ENCODE measurements around the gene CNTD1.
A peak's percentile ranks its signal among the peaks of the same experiment; 100 is the strongest.

Gene CNTD1

DNA sequence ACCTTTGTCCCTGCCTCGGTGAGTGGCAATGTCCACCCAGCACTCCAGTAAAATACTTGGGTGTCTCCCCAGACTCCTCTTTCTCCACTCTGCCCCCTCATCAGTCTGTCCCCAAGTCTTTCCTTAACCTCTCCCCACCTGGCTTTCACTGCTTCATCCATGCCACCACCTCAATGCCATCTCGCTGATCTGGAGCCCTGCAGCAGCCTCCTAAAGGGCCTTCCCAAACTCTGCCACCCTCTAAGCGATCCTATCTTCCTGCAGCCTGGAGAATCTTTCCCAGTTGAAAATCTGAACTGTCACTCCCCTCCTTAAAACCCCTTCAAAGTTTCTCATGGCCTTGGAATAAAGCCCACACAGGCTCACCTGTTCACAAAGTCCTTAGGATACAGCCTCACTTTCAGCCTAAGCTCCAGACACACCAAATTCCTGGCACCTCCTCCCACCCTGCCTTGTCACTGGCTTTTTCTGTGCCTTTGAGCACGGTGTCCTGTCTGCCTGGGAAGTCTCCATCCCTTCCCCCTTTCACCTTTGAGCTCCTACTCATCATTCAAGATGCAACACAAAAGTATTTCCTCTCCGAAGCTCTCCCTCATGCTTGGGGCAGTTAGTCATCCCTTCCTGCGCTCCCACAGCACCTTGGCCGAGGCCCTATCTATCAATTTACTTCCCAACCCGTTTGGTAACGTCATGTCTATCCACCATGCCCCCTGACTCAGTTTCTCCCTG lies 15.4 kb upstream of the CNTD1 start:
- peaks cover 11% of the 10 kb centered on the region for H3K36me3 ChIP-seq (ENCODE audit: low read depth)

DNA sequence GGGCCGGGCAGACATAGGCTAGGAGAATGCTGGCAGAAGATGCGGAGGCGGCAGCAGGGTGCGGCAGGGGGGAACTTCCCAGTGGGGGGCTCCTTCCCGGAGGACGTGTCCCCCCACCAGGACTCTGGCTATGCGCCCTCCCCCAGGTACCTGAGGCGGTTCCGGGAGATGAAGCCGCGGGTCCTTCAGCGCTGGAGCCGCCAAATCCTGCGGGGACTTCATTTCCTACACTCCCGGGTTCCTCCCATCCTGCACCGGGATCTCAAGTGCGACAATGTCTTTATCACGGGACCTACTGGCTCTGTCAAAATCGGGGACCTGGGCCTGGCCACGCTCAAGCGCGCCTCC lies 14.9 kb upstream of the CNTD1 start:
- peaks cover 10% of the 10 kb centered on the region for H3K36me3 ChIP-seq (ENCODE audit: low read depth)
- H3K27ac ChIP-seq (ENCODE audit: poor library complexity, severe bottlenecking) = peak overlapping the region; percentile 84
- no peaks in the 10 kb centered on the region for H3K27me3 ChIP-seq (ENCODE audit: insufficient read depth, poor library complexity, severe bottlenecking)
- H3K4me3 ChIP-seq (ENCODE audit: severe bottlenecking) = no peak overlapping the region
- TF ChIP-seq, protein P1, sequence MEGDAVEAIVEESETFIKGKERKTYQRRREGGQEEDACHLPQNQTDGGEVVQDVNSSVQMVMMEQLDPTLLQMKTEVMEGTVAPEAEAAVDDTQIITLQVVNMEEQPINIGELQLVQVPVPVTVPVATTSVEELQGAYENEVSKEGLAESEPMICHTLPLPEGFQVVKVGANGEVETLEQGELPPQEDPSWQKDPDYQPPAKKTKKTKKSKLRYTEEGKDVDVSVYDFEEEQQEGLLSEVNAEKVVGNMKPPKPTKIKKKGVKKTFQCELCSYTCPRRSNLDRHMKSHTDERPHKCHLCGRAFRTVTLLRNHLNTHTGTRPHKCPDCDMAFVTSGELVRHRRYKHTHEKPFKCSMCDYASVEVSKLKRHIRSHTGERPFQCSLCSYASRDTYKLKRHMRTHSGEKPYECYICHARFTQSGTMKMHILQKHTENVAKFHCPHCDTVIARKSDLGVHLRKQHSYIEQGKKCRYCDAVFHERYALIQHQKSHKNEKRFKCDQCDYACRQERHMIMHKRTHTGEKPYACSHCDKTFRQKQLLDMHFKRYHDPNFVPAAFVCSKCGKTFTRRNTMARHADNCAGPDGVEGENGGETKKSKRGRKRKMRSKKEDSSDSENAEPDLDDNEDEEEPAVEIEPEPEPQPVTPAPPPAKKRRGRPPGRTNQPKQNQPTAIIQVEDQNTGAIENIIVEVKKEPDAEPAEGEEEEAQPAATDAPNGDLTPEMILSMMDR (IDR thresholded peaks at IDR 0.05; ENCODE audit: poor library complexity, severe bottlenecking) = no peak
- peaks cover 14% of the 10 kb centered on the region for H3K4me1 ChIP-seq (ENCODE audit: insufficient read depth, poor library complexity, severe bottlenecking)
- no peak for ATAC-seq (ENCODE audit: low read depth)
- no peak for DNase-seq (ENCODE audit: low spot score)
- H3K9me3 ChIP-seq (ENCODE audit: severe bottlenecking) = no peaks in the 10 kb centered on the region

More for the DNA sequence above, 15.4 kb upstream of the CNTD1 start:
- no peak overlapping the region for H3K4me3 ChIP-seq (ENCODE audit: severe bottlenecking)
- H3K27ac ChIP-seq (ENCODE audit: poor library complexity, severe bottlenecking) = peak overlapping the region; percentile 84
- TF ChIP-seq, protein P1 (IDR thresholded peaks at IDR 0.05; ENCODE audit: poor library complexity, severe bottlenecking) = no peak
- H3K27me3 ChIP-seq (ENCODE audit: insufficient read depth, poor library complexity, severe bottlenecking) = no peaks in the 10 kb centered on the region
- DNase-seq (ENCODE audit: low spot score) = no peak
- peaks cover 14% of the 10 kb centered on the region for H3K4me1 ChIP-seq (ENCODE audit: insufficient read depth, poor library complexity, severe bottlenecking)
- H3K9me3 ChIP-seq (ENCODE audit: severe bottlenecking) = no peaks in the 10 kb centered on the region
- peak; percentile 91 for ATAC-seq (ENCODE audit: low read depth)

DNA sequence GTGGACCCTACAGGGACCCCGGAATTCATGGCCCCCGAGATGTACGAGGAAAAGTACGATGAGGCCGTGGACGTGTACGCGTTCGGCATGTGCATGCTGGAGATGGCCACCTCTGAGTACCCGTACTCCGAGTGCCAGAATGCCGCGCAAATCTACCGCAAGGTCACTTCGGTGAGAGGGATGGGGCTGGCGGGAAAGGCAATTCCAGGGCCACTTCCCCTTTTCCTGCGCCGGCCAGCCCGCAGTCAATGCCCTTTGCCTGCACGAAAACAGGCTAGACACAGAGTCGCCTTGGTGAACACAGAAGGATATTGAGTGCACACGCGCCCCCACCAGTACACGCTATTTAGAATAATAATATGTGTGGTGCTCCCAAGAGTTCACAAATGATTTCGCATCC lies 14.3 kb upstream of the CNTD1 start:
- peak overlapping the region; percentile 84 for H3K27ac ChIP-seq (ENCODE audit: poor library complexity, severe bottlenecking)
- no peaks in the 10 kb centered on the region for H3K27me3 ChIP-seq (ENCODE audit: insufficient read depth, poor library complexity, severe bottlenecking)
- peaks cover 14% of the 10 kb centered on the region for H3K4me1 ChIP-seq (ENCODE audit: insufficient read depth, poor library complexity, severe bottlenecking)
- TF ChIP-seq, protein P1 (IDR thresholded peaks at IDR 0.05; ENCODE audit: poor library complexity, severe bottlenecking) = no peak
- peaks cover 3% of the 10 kb centered on the region for H3K36me3 ChIP-seq (ENCODE audit: low read depth)
- ATAC-seq (ENCODE audit: low read depth) (no peak), DNase-seq (ENCODE audit: low spot score) (no peak)
- no peak overlapping the region for H3K4me3 ChIP-seq (ENCODE audit: severe bottlenecking)
- no peaks in the 10 kb centered on the region for H3K9me3 ChIP-seq (ENCODE audit: severe bottlenecking)

DNA sequence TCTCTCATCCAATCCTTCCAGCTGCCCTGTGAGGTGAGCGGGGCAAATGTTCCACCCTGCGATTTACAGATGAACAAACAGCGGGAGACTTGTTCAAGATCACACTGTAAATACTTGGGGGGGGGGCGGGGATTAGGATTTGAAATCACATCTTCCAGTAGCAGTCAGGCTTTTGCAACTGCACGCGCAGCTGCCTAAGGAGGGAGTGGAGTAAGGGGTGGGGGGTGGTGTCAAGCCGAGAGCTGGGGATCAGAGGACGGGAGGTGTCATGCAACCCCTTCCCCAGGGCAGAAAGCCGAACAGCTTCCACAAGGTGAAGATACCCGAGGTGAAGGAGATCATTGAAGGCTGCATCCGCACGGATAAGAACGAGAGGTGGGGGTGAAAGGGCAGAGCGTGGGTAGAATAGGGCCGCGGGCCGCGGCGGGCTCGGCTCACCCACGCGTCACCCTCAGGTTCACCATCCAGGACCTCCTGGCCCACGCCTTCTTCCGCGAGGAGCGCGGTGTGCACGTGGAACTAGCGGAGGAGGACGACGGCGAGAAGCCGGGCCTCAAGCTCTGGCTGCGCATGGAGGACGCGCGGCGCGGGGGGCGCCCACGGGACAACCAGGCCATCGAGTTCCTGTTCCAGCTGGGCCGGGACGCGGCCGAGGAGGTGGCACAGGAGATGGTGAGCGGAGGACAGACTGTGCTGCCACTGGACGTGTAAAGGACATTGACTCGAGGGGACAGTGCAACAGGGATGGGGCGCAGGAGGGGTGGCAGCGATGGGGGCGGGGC lies 13.7 kb upstream of the CNTD1 start:
- ATAC-seq (ENCODE audit: low read depth) (no peak), DNase-seq (ENCODE audit: low spot score) (no peak)
- no peaks in the 10 kb centered on the region for H3K36me3 ChIP-seq (ENCODE audit: low read depth)
- H3K27ac ChIP-seq (ENCODE audit: poor library complexity, severe bottlenecking) = no peak overlapping the region
- no peaks in the 10 kb centered on the region for H3K9me3 ChIP-seq (ENCODE audit: severe bottlenecking)
- TF ChIP-seq, protein P1 (IDR thresholded peaks at IDR 0.05; ENCODE audit: poor library complexity, severe bottlenecking) = no peak
- H3K4me1 ChIP-seq (ENCODE audit: insufficient read depth, poor library complexity, severe bottlenecking) = peaks cover 14% of the 10 kb centered on the region
- no peak overlapping the region for H3K4me3 ChIP-seq (ENCODE audit: severe bottlenecking)
- H3K27me3 ChIP-seq (ENCODE audit: insufficient read depth, poor library complexity, severe bottlenecking) = no peaks in the 10 kb centered on the region

DNA sequence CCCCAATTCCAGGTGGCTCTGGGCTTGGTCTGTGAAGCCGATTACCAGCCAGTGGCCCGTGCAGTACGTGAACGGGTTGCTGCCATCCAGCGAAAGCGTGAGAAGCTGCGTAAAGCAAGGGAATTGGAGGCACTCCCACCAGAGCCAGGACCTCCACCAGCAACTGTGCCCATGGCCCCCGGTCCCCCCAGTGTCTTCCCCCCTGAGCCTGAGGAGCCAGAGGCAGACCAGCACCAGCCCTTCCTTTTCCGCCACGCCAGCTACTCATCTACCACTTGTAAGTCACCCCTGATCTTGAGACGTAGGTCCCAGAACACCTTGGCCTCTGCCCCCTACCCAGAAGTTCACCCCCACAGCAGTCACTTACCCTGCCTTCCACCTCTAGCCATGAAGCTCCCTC lies 11.4 kb upstream of the CNTD1 start:
- no peak for ATAC-seq (ENCODE audit: low read depth)
- H3K36me3 ChIP-seq (ENCODE audit: low read depth) = no peaks in the 10 kb centered on the region
- no peak overlapping the region for H3K27ac ChIP-seq (ENCODE audit: poor library complexity, severe bottlenecking)

More for the DNA sequence above, 11.4 kb upstream of the CNTD1 start:
- TF ChIP-seq, protein P1 (IDR thresholded peaks at IDR 0.05; ENCODE audit: poor library complexity, severe bottlenecking) = no peak
- H3K27me3 ChIP-seq (ENCODE audit: insufficient read depth, poor library complexity, severe bottlenecking) = no peaks in the 10 kb centered on the region
- no peak for DNase-seq (ENCODE audit: low spot score)
- H3K9me3 ChIP-seq (ENCODE audit: severe bottlenecking) = no peaks in the 10 kb centered on the region
- no peak overlapping the region for H3K4me3 ChIP-seq (ENCODE audit: severe bottlenecking)
- H3K4me1 ChIP-seq (ENCODE audit: insufficient read depth, poor library complexity, severe bottlenecking) = peaks cover 14% of the 10 kb centered on the region
